K562 (cell line): Measurements from ENCODE around the gene TSPAN14. TPM values are rescaled to one million over a fixed set of nuclear protein-coding genes. Genes with fewer than 3 reads are reported as not detected.
A peak's percentile ranks its signal among the peaks of the same experiment; 100 is the strongest.

ENCODE experiments used
- ATAC-seq: fragments of 200-7000 bp; cut with Tn5 transposase; 3 replicates; pipeline ENCODE4 v1.9.1; 2020; ENCODE audit warnings: moderate library complexity
- BruUV-seq: library from RNA; stranded (reverse); fragments of 400-500 nt; replicated peaks from 2 replicates; lab custom pipeline; 2021; lab: Mats Ljungman, UMichigan
- CTCF ChIA-PET: fragments of 300-600 bp; formaldehyde crosslinking; extraction: SDS; loops from one replicate; lab custom pipeline; 2021; ENCODE audit warnings: low intra/inter-chr PET ratio; lab: Yijun Ruan, JAX
- POLR2A ChIA-PET: fragments of 300-600, 350-650 bp; sonication (Branson Sonifier 250); formaldehyde crosslinking; extraction: SDS; loops from one replicate; lab custom pipeline; 2021; ENCODE audit warnings: antibody characterized with exemption, inconsistent platforms; lab: Yijun Ruan, JAX
- DNase-seq, 4 experiments: peaks; one replicate each; pipeline versions ENCODE4 v3.0.0 to v3.0.0-alpha.2; 2011 to 2018; ENCODE audit warnings: low spot score in 3 of 4, mixed read lengths in 3 of 4; ENCODE audit errors: extremely low read depth in 1 of 4
- FAIRE-seq: peaks from 2 replicates; lab custom pipeline; 2011; peaks lifted over from hg19 to GRCh38; lab: Jason Lieb, UNC
- H2AFZ ChIP-seq: 2 replicates; pipeline ENCODE4 v1.6.0; 2011; ENCODE audit warnings: low read depth, low read length, control low read depth, inconsistent platforms
- H3K27ac ChIP-seq: fragments of 200-600 bp; 3 replicates; pipeline ENCODE4 v1.8.0; 2011; ENCODE audit warnings: low read depth, mild to moderate bottlenecking, control low read depth, inconsistent platforms, low read length, moderate library complexity, mixed read lengths; ENCODE audit errors: extremely low read depth
- H3K27me3 ChIP-seq, 2 experiments: fragments of 300-600 bp in 1 of 2; 2 replicates in 1 of 2; 3 replicates in 1 of 2; pipeline versions ENCODE4 v1.6.0 to v1.8.0; 2011; ENCODE audit warnings: inconsistent platforms in 2 of 2, low read length in 2 of 2, mild to moderate bottlenecking in 1 of 2, mixed read lengths in 1 of 2, moderate library complexity in 1 of 2; ENCODE audit not compliant: control insufficient read depth in 2 of 2, insufficient read depth in 2 of 2
- H3K36me3 ChIP-seq: fragments of 300-600 bp; 3 replicates; pipeline ENCODE4 v1.8.0; 2011; ENCODE audit warnings: mild to moderate bottlenecking, low read length, inconsistent platforms; ENCODE audit not compliant: control insufficient read depth, insufficient read depth
- H3K4me1 ChIP-seq, 2 experiments: fragments of 200-600 bp in 1 of 2; replicated peaks in 1 of 2; 2 replicates in 1 of 2; 3 replicates in 1 of 2; pipeline versions ENCODE4 v1.5.1 to v1.8.0; 2011; ENCODE audit warnings: inconsistent platforms in 2 of 2, low read length in 2 of 2, mild to moderate bottlenecking in 1 of 2, mixed read lengths in 1 of 2, moderate library complexity in 1 of 2; ENCODE audit not compliant: control insufficient read depth in 2 of 2, insufficient read depth in 2 of 2
- H3K4me2 ChIP-seq: 2 replicates; pipeline ENCODE4 v1.6.1; 2011; ENCODE audit warnings: low read length, control low read depth, inconsistent platforms, mixed read lengths; ENCODE audit not compliant: insufficient read depth
- H3K4me3 ChIP-seq: fragments of 200-600 bp; sonication (generic), shearing (Covaris generic); 2 replicates; pipeline ENCODE4 v1.5.1; 2016; ENCODE audit warnings: control low read depth, inconsistent platforms
- H3K79me2 ChIP-seq: fragments of 200-600 bp; 3 replicates; pipeline ENCODE4 v1.8.0; 2011; ENCODE audit warnings: low read length, inconsistent platforms; ENCODE audit not compliant: control insufficient read depth, insufficient read depth
- H3K9ac ChIP-seq, 2 experiments: 2 replicates each; pipeline versions ENCODE4 v1.6.0 to v1.6.1; 2011; ENCODE audit warnings: low read depth in 2 of 2, low read length in 2 of 2, control low read depth in 1 of 2, inconsistent platforms in 1 of 2, mild to moderate bottlenecking in 1 of 2, mixed read lengths in 1 of 2; ENCODE audit not compliant: insufficient read depth in 1 of 2
- H3K9me1 ChIP-seq: one replicate; pipeline ENCODE4 v1.6.0; 2011; ENCODE audit warnings: inconsistent platforms, mild to moderate bottlenecking, low read length, moderate library complexity; ENCODE audit not compliant: control insufficient read depth, insufficient read depth
- H3K9me3 ChIP-seq: replicated peaks from 2 replicates; pipeline ENCODE4 v1.5.1; 2011; ENCODE audit warnings: low read depth, low read length, inconsistent platforms; ENCODE audit not compliant: control insufficient read depth, insufficient read depth
- H4K20me1 ChIP-seq: replicated peaks from 2 replicates; pipeline ENCODE4 v1.6.1; 2011; ENCODE audit warnings: low read length, inconsistent platforms, mixed read lengths; ENCODE audit not compliant: control insufficient read depth, insufficient read depth
- CEBPB ChIP-seq: fragments of 450-650 bp; IDR thresholded peaks from 2 replicates; pipeline ENCODE4 v1.6.1; 2016; ENCODE audit warnings: missing genetic modification characterization, missing compliant biosample characterization
- EGR1 ChIP-seq: fragments of 450-650 bp; conservative IDR thresholded peaks from 2 replicates; pipeline ENCODE4 v1.6.1; 2017; ENCODE audit warnings: mild to moderate bottlenecking
- PTBP1 ChIP-seq: fragments of 200-400 bp; formaldehyde crosslinking; IDR thresholded peaks from 2 replicates; pipeline ENCODE4 v1.6.1; 2017; ENCODE audit warnings: low read depth, low read length
- RBM25 ChIP-seq: fragments of 200-400 bp; formaldehyde crosslinking; IDR thresholded peaks from 2 replicates; pipeline ENCODE4 v1.6.1; 2018; ENCODE audit warnings: low read length, low read depth, moderate library complexity; ENCODE audit not compliant: severe bottlenecking
- ZNF121 ChIP-seq: sonication (generic); formaldehyde crosslinking; conservative IDR thresholded peaks from 2 replicates; pipeline ENCODE4 v1.8.0; 2022; ENCODE audit warnings: missing genetic modification reagents
- WGBS: fragments of 100-300 bp; shearing (Covaris generic); methylation state at CpG from one replicate; pipeline ENCODE4 v1.1.6; 2016; ENCODE audit warnings: low coverage, mixed read lengths; ENCODE audit not compliant: insufficient coverage; ENCODE audit errors: missing lambda C conversion rate; 5-methylcytosine and 5-hydroxymethylcytosine counted together
- in situ Hi-C: fragments of 300-500 bp; cut with MboI; formaldehyde crosslinking; loops from 4 replicates; pipeline ENCODE4 v1.15.0; 2018; ENCODE audit warnings: inconsistent platforms, mixed read lengths
- intact Hi-C: fragments of 100-400 bp; cut with micrococcal nuclease; formaldehyde crosslinking; loops from 2 replicates; pipeline ENCODE4 v1.14.2; 2022
- polyA plus RNA-seq, 8 experiments: library from polyadenylated mRNA; depleted of rRNA in 4 of 8; stranded (reverse) in 5 of 8; unstranded in 3 of 8; fragments of >200 nt; fragmentation: Nextera tagmentation in 2 of 8; fragmentation: Illumina TruSeq in 1 of 8; extraction: Ambion mirVana in 2 of 8; extraction: Trizol in 1 of 8; gene quantifications; 2 replicates each; pipeline versions ENCODE4 v1.2.1 to v1.2.3, GENCODE V29; 2011 to 2014; ENCODE audit warnings: inconsistent platforms in 1 of 8, missing spikeins in 1 of 8
- total RNA-seq, 7 experiments: library from RNA; depleted of rRNA in 6 of 7; stranded (reverse); fragments of >200 nt in 6 of 7; fragmentation: Illumina TruSeq in 2 of 7; extraction: Trizol in 2 of 7; gene quantifications; 2 replicates each; pipeline versions ENCODE4 v1.2.1 to v1.2.3, GENCODE V29; 2011 to 2021; ENCODE audit warnings: low replicate concordance in 1 of 7

The TSPAN14 gene
- total and polyA plus RNA-seq, 9 of the 15 experiments (the other 6 are each of a cell fraction or from before 2014, with no cell fraction given): 5.8 to 92.9 (median 23.3) TPM

DNA sequence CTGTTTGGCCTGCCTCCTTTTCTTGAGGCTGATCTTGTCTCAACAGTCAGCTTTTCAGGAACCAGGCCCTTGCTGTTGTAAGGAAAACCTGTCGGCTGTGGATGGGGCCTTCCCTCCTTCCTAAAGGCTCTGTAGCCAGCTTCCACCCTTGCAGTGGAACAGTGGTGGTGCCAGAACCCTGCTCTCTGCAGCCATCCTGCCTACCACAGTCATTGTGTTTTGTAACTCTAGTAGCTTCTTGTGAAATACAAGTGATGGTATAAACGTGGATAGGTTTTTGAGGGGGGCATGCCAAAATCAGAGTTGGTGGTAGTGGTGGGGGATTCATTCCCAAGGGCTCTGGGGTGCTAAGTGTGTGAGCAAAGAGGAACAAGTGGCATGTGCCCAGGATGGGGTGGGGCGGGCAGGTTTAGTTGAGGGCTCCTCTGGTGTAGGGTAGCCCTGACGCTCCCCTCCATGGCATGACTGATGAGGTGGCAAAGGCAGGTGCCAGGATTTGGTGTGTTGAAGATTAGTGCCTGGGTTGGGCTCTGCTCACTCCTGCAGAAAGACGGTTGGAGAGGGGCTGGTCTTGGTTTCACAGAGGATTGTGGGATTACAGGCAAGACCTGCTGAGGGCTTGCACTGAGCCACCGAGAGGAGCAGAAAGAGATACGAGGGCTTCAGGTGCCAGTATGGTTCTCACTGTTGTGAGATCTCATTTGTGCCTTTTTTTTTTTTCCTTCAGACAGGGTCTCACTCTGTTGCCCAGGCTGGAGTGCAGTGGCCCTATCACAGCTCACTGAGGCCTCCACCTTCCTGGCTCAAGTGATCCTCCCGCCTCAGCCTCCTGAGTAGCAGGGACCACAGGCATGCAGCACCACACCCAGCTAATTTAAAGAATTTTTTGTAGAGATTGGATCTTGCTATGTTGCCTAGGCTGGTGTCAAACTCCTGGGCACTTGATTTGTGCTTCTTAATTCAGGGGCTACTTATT lies 7.4 kb downstream of the TSPAN14 start:
- H3K9ac ChIP-seq: peak overlapping the region in 1 of 2 experiments; percentile 83; a peak in 1 of 4 replicates
- CTCF ChIA-PET: no interaction called here

More for the DNA sequence above, 7.4 kb downstream of the TSPAN14 start:
- H3K79me2 ChIP-seq: peaks cover 99% of the 10 kb centered on the region
- H4K20me1 ChIP-seq: peaks cover 23% of the 10 kb centered on the region
- peak overlapping the region; percentile 27; the same call in 1 of the 2 replicates for H3K4me2 ChIP-seq
- intact Hi-C loops (no loop called here), in situ Hi-C loops (no loop called here)
- POLR2A ChIA-PET: interaction anchor here (1.0 to 1.2 kb wide), 2 partner anchors 9 to 35 kb away, joined by 3 to 5 read pairs; no protein-coding TSS in a partner anchor
- WGBS: 70% methylated on average over 8 of the region's 8 CpGs
- peaks cover 42% of the 10 kb centered on the region for H3K36me3 ChIP-seq
- ATAC-seq (no peak), FAIRE-seq (no peak), DNase-seq (no peak)
- peaks cover 3% of the 10 kb centered on the region for H3K9me1 ChIP-seq
- H3K4me3 ChIP-seq: no peak overlapping the region
- peak; percentile 52 for TF ChIP-seq CEBPB
- peak; percentile 66 for TF ChIP-seq ZNF121
- TF ChIP-seq RBM25: peak; percentile 9
- 0 out of 2 replicates have a peak, but pooled peaks have one; percentile 9 for TF ChIP-seq PTBP1
- no peak for TF ChIP-seq EGR1
- no peaks in the 10 kb centered on the region for H3K9me3 ChIP-seq
- BruUV-seq: no TSS peak
- no peak overlapping the region for H2AFZ ChIP-seq
- H3K27me3 ChIP-seq: no peaks in the 10 kb centered on the region
- H3K4me1 ChIP-seq: peaks cover 79 to 90% of the 10 kb centered on the region in 2 experiments
- 0 out of 3 replicates have a peak overlapping the region, but pooled peaks have one; percentile 5 for H3K27ac ChIP-seq
